ENCODE data around the gene PRMT7. TPM values are rescaled to one million over a fixed set of nuclear protein-coding genes. Genes with fewer than 3 reads are reported as not detected.

PRMT7 gene
- total RNA-seq, 1 donor: 42.7 TPM

DNA sequence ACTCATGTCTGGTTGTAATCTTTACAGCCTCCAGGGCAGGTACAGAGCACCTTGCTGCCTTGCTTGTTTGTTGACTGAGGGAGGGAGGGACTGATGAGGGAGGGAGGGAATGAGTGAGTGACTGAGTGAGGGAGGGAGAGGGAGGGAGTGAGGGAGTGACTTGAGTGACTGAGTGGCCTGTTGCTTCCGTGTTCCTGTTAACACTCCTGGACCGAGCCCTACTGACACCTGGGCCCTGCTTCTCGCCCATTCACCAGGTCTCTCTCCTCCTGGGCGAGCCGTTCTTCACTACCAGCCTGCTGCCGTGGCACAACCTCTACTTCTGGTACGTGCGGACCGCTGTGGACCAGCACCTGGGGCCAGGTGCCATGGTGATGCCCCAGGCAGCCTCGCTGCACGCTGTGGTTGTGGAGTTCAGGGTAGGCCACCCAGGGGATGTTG, 41.2 kb downstream of the PRMT7 start:
- DNase-seq (ENCODE audit: low read depth): no peak
- H3K4me3 ChIP-seq (ENCODE audit: low read depth, low read length): no peak overlapping the region
- TF ChIP-seq CTCF (IDR thresholded peaks at IDR 0.05; ENCODE audit: insufficient read depth, low read depth, low read length): no peak

DNA sequence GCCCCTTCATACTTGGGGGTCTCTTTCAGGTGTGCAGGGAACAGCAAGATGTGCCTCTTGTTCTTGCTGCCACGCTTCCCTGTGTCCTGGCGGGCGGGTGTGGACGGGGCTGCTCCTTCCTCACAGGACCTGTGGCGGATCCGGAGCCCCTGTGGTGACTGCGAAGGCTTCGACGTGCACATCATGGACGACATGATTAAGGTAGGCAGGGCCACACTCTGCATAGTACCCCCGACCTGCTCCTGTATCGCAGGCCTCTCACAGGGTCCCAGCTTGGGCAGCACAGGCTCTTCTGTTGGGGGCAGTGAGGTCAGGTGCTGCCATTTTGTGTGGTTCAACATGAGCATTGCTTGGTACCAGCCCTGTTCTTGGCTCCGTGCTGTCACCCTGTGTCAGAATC, 42.5 kb downstream of the PRMT7 start:
- TF ChIP-seq CTCF (IDR thresholded peaks at IDR 0.05; ENCODE audit: insufficient read depth, low read depth, low read length): no peak
- H3K4me3 ChIP-seq (ENCODE audit: low read depth, low read length): no peak overlapping the region
- no peak for DNase-seq (ENCODE audit: low read depth)

DNA sequence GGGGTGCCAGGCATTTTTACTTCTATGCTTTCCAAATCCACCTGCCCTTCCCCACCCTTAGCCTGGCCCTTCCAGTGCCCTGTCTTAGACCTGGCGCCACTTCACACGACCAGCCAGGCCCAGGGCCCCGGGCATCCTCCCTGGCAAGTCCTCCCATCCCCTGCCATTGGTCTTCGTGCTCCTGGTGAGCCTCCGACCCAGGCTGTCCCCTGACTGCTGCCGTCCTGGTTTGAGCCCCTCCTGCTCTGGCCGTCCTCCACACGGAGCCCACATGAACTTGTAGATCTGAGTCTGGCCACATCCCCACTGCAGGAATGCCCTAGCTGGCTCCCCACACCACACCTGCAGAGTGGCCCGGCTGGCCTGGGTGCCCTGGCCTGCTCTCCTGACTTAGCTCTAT, 44.0 kb downstream of the PRMT7 start:
- H3K4me3 ChIP-seq (ENCODE audit: low read depth, low read length): no peak overlapping the region
- no peak for TF ChIP-seq CTCF (IDR thresholded peaks at IDR 0.05; ENCODE audit: insufficient read depth, low read depth, low read length)
- no peak for DNase-seq (ENCODE audit: low read depth)

GRCh38 chr16:68355447-68356248, 44.8 kb downstream of the PRMT7 start:
- H3K4me3 ChIP-seq (ENCODE audit: low read depth, low read length): no peak overlapping the region
- TF ChIP-seq CTCF (IDR thresholded peaks at IDR 0.05; ENCODE audit: insufficient read depth, low read depth, low read length): no peak
- no peak for DNase-seq (ENCODE audit: low read depth)

DNA sequence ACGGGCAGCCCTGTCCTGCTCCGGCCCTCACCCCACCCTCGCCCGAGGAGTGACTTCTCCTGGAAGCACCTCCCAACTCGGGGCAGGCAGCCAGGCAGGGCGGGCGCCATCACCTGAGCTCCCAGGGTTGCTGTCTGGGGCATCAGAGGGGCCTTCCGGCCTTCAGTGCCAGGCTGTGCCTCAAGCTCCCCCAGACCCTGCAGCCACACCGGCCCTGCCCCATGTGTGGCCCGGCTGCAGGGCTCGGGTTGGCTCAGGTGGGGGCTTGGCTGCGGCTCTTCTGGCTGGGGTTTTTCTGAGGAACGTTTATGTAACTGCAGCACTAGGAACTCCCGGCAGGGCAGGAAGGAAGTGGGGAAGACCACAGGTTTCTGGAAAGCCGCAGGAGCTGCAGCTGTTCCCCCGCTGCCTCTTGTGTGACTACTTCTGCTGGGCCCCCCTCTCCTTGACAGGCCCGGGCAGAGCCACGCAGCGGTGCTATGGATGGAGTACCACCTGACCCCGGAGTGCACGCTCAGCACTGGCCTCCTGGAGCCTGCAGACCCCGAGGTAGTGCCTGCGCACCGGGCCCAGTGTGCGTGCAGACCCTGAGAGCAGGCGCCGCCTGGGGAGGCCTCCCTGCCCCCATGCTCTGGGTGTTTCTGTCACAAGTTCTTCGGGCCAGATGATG, 45.6 kb downstream of the PRMT7 start:
- H3K4me3 ChIP-seq (ENCODE audit: low read depth, low read length): no peak overlapping the region
- TF ChIP-seq CTCF (IDR thresholded peaks at IDR 0.05; ENCODE audit: insufficient read depth, low read depth, low read length): no peak
- DNase-seq (ENCODE audit: low read depth): no peak

- no peak for TF ChIP-seq CTCF (IDR thresholded peaks at IDR 0.05; ENCODE audit: insufficient read depth, low read depth, low read length)
- no peak for DNase-seq (ENCODE audit: low read depth)
- H3K4me3 ChIP-seq (ENCODE audit: low read depth, low read length): no peak overlapping the region
Measured at GRCh38 chr16:68356919-68357286, 46.1 kb downstream of the PRMT7 start.
